HEK293T (cell line): ENCODE data around the gene CASKIN1.

Experiments
- BHLHE40 ChIP-seq: fragments of 450-650 bp; IDR thresholded peaks from 2 replicates; pipeline ENCODE4 v1.6.1; 2016; ENCODE audit warnings: mild to moderate bottlenecking, moderate library complexity, borderline replicate concordance
- CTBP1 ChIP-seq: fragments of 450-650 bp; IDR thresholded peaks from 2 replicates; pipeline ENCODE4 v1.6.1; 2016; ENCODE audit warnings: borderline replicate concordance
- ELF4 ChIP-seq: fragments of 450-650 bp; IDR thresholded peaks from 2 replicates; pipeline ENCODE4 v1.6.1; 2017; ENCODE audit warnings: antibody characterized with exemption
- FOXA1 ChIP-seq: fragments of 450-650 bp; IDR thresholded peaks from 2 replicates; pipeline ENCODE4 v1.6.1; 2016; ENCODE audit warnings: mild to moderate bottlenecking
- FOXK2 ChIP-seq: fragments of 450-650 bp; IDR thresholded peaks from 2 replicates; pipeline ENCODE4 v1.6.1; 2016; ENCODE audit warnings: mild to moderate bottlenecking
- FOXM1 ChIP-seq: fragments of 450-650 bp; IDR thresholded peaks from 2 replicates; pipeline ENCODE4 v1.6.1; 2017; ENCODE audit warnings: mild to moderate bottlenecking, borderline replicate concordance
- HDGF ChIP-seq: fragments of 450-650 bp; IDR thresholded peaks from 2 replicates; pipeline ENCODE4 v1.6.1; 2017; ENCODE audit warnings: antibody characterized with exemption, borderline replicate concordance
- L3MBTL2 ChIP-seq: fragments of 450-650 bp; conservative IDR thresholded peaks from 2 replicates; pipeline ENCODE4 v1.6.1; 2016; ENCODE audit warnings: mild to moderate bottlenecking
- LEF1 ChIP-seq: fragments of 450-650 bp; IDR thresholded peaks from 2 replicates; pipeline ENCODE4 v1.6.1; 2017; ENCODE audit warnings: mild to moderate bottlenecking, borderline replicate concordance
- NFRKB ChIP-seq: fragments of 450-650 bp; IDR thresholded peaks from 2 replicates; pipeline ENCODE4 v1.6.1; 2016; ENCODE audit warnings: mild to moderate bottlenecking, moderate library complexity
- SP1 ChIP-seq: fragments of 450-650 bp; IDR thresholded peaks from 2 replicates; pipeline ENCODE4 v1.6.1; 2017
- SUZ12 ChIP-seq: fragments of 450-650 bp; IDR thresholded peaks from 2 replicates; pipeline ENCODE4 v1.6.1; 2016; ENCODE audit warnings: mild to moderate bottlenecking
- ZNF384 ChIP-seq: fragments of 450-650 bp; IDR thresholded peaks from 2 replicates; pipeline ENCODE4 v1.6.1; 2016
- TF ChIP-seq, protein P1 (sequence below): fragments of 450-650 bp; IDR thresholded peaks from 2 replicates; pipeline ENCODE4 v1.6.1; 2016

GRCh38 chr16:2238150-2238837 lies 41.9 kb upstream of the CASKIN1 start:
- TF ChIP-seq SP1 (no peak), FOXA1 (no peak), FOXK2 (no peak), BHLHE40 (no peak), ELF4 (no peak), HDGF (no peak), LEF1 (no peak), L3MBTL2 (no peak), SUZ12 (no peak), FOXM1 (no peak), ZNF384 (no peak), NFRKB (no peak), CTBP1 (no peak)
- TF ChIP-seq, protein P1, sequence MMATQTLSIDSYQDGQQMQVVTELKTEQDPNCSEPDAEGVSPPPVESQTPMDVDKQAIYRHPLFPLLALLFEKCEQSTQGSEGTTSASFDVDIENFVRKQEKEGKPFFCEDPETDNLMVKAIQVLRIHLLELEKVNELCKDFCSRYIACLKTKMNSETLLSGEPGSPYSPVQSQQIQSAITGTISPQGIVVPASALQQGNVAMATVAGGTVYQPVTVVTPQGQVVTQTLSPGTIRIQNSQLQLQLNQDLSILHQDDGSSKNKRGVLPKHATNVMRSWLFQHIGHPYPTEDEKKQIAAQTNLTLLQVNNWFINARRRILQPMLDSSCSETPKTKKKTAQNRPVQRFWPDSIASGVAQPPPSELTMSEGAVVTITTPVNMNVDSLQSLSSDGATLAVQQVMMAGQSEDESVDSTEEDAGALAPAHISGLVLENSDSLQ, result no peak
